B cell (primary cell): ENCODE results near the gene CTIF. TPM values are rescaled to one million over a fixed set of nuclear protein-coding genes. Genes with fewer than 3 reads are reported as not detected.

Experiments used
- ATAC-seq: fragments of 200-7000 bp; cut with Tn5 transposase; one replicate; pipeline ENCODE4 v1.10.0; 2021; ENCODE audit warnings: low read depth, mild to moderate bottlenecking, moderate number of reproducible peaks, moderate library complexity
- CTCF ChIA-PET: fragments of 350-600 bp; sonication (Branson Sonifier 250); formaldehyde crosslinking; loops from one replicate; lab custom pipeline; 2021; ENCODE audit warnings: antibody characterized with exemption, inconsistent platforms; lab: Charles Lee
- POLR2A ChIA-PET: fragments of 350-600 bp; sonication (Branson Sonifier 250); formaldehyde crosslinking; loops from one replicate; lab custom pipeline; 2021; ENCODE audit warnings: antibody characterized with exemption; lab: Charles Lee
- DNase-seq: peaks from one replicate; pipeline ENCODE4 v3.0.0; 2013
- H2AFZ ChIP-seq: 2 replicates; pipeline ENCODE4 v1.6.1; 2012; ENCODE audit warnings: mild to moderate bottlenecking, low read depth, low read length; ENCODE audit not compliant: insufficient read depth, poor library complexity, severe bottlenecking
- H3K27ac ChIP-seq, 2 donors: 1 replicate in 1 of 2; 2 replicates in 1 of 2; pipeline ENCODE4 v1.5.1; 2012 to 2013; ENCODE audit warnings: low read length in 2 of 2, mild to moderate bottlenecking in 2 of 2, moderate library complexity in 1 of 2
- H3K27me3 ChIP-seq, 4 experiments: fragments of 200-600 bp in 1 of 4; sonication (generic) in 1 of 4; replicated peaks in 1 of 4; 1 replicate in 2 of 4; 2 replicates in 2 of 4; pipeline versions ENCODE4 v1.6.1 to v1.7.0; 2013 to 2016; ENCODE audit warnings: low read length in 3 of 4, mild to moderate bottlenecking in 2 of 4, mixed read lengths in 1 of 4, moderate library complexity in 1 of 4; ENCODE audit not compliant: insufficient read depth in 4 of 4, control insufficient read depth in 3 of 4; ENCODE audit errors: control extremely low read depth in 1 of 4
- H3K36me3 ChIP-seq, 2 experiments: replicated peaks in 1 of 2; 1 replicate in 1 of 2; 2 replicates in 1 of 2; pipeline versions ENCODE4 v1.6.1 to v1.7.1; 2013; ENCODE audit warnings: low read length in 1 of 2; ENCODE audit not compliant: insufficient read depth in 2 of 2, control insufficient read depth in 1 of 2; ENCODE audit errors: control extremely low read depth in 1 of 2, extremely low read depth in 1 of 2
- H3K4me1 ChIP-seq, 2 donors: fragments of 200-600 bp in 1 of 2; sonication (generic) in 1 of 2; 1 replicate in 1 of 2; 2 replicates in 1 of 2; pipeline versions ENCODE4 v1.5.1 to v1.6.1; 2013 to 2017; ENCODE audit warnings: low read length in 2 of 2; ENCODE audit not compliant: control insufficient read depth in 2 of 2, insufficient read depth in 2 of 2
- H3K4me2 ChIP-seq: replicated peaks from 2 replicates; pipeline ENCODE3; 2012; ENCODE audit warnings: mild to moderate bottlenecking, low read depth, low read length; ENCODE audit not compliant: poor library complexity, severe bottlenecking
- H3K4me3 ChIP-seq, 5 experiments: fragments of 200-600 bp in 1 of 5; sonication (generic) in 1 of 5; 1 replicate in 3 of 5; 2 replicates in 2 of 5; pipeline versions ENCODE4 v1.5.1 to v1.7.0; 2011 to 2016; ENCODE audit warnings: low read length in 4 of 5, mild to moderate bottlenecking in 4 of 5, low read depth in 2 of 5, control low read depth in 1 of 5, moderate library complexity in 1 of 5; ENCODE audit not compliant: insufficient read depth in 1 of 5; ENCODE audit errors: control extremely low read depth in 1 of 5, extremely low read depth in 1 of 5
- H3K79me2 ChIP-seq: fragments of 200-600 bp; sonication (generic); one replicate; pipeline ENCODE4 v1.6.0; 2016; ENCODE audit warnings: low read length; ENCODE audit not compliant: control insufficient read depth, insufficient read depth
- H3K9ac ChIP-seq: fragments of 200-600 bp; sonication (generic); 2 replicates; pipeline ENCODE4 v1.6.1; 2017; ENCODE audit warnings: mild to moderate bottlenecking, low read length, moderate library complexity
- H3K9me3 ChIP-seq, 3 donors: one replicate each; pipeline versions ENCODE4 v1.6.1 to v1.7.1; 2013; ENCODE audit warnings: low read length in 2 of 3; ENCODE audit not compliant: control insufficient read depth in 2 of 3, insufficient read depth in 1 of 3; ENCODE audit errors: control extremely low read depth in 1 of 3
- H4K20me1 ChIP-seq: 2 replicates; pipeline ENCODE4 v1.6.0; 2012; ENCODE audit warnings: mild to moderate bottlenecking, low read length; ENCODE audit not compliant: insufficient read depth, control insufficient read depth, poor library complexity, severe bottlenecking
- H3K27ac Mint-ChIP-seq: one replicate; pipeline ENCODE4 v1.8.0; 2021; ENCODE audit warnings: mixed read lengths
- H3K27me3 Mint-ChIP-seq: one replicate; pipeline ENCODE4 v1.8.0; 2021; ENCODE audit warnings: mixed read lengths
- H3K4me1 Mint-ChIP-seq: one replicate; pipeline ENCODE4 v1.8.0; 2021; ENCODE audit warnings: mixed read lengths
- H3K4me3 Mint-ChIP-seq: one replicate; pipeline ENCODE4 v1.8.0; 2021; ENCODE audit warnings: mixed read lengths
- H3K9me3 Mint-ChIP-seq: one replicate; pipeline ENCODE4 v1.8.0; 2022; ENCODE audit warnings: mixed read lengths; ENCODE audit not compliant: insufficient read depth
- EZH2 ChIP-seq: IDR thresholded peaks from 2 replicates; pipeline ENCODE4 v1.6.1; 2012; ENCODE audit warnings: borderline replicate concordance, low read depth, mild to moderate bottlenecking, moderate library complexity, low read length; ENCODE audit not compliant: insufficient read depth, poor library complexity, severe bottlenecking
- WGBS: methylation state at CpG from one replicate; pipeline ENCODE4 v1.1.5; 2013; ENCODE audit warnings: missing lambda C conversion rate; ENCODE audit not compliant: insufficient coverage; 5-methylcytosine and 5-hydroxymethylcytosine counted together
- intact Hi-C: fragments of 100-400 bp; cut with micrococcal nuclease; formaldehyde crosslinking; loops from one replicate; pipeline ENCODE4 v1.10.0; 2022
- polyA plus RNA-seq: library from polyadenylated mRNA; depleted of rRNA; stranded (reverse); fragments of >200 nt; gene quantifications from 2 replicates; pipeline ENCODE4 v1.2.3, GENCODE V29; 2012
- total RNA-seq, 2 donors: library from RNA; stranded (reverse); fragments of 120-200 nt in 1 of 2; gene quantifications; 1 replicate in 1 of 2; 2 replicates in 1 of 2; pipeline versions ENCODE4 v1.2.3 to v1.2.4, GENCODE V29; 2013 to 2022
- TF ChIP-seq, protein P1 (sequence below): fragments of 200-600 bp; IDR thresholded peaks from one replicate; pipeline ENCODE4 v1.8.0; 2022; ENCODE audit warnings: antibody characterized with exemption, mild to moderate bottlenecking

Gene CTIF
- total and polyA plus RNA-seq, 2 donors (not counting 1 experiment from before 2014, with no cell fraction given): 3.6 to 16.2 TPM

DNA sequence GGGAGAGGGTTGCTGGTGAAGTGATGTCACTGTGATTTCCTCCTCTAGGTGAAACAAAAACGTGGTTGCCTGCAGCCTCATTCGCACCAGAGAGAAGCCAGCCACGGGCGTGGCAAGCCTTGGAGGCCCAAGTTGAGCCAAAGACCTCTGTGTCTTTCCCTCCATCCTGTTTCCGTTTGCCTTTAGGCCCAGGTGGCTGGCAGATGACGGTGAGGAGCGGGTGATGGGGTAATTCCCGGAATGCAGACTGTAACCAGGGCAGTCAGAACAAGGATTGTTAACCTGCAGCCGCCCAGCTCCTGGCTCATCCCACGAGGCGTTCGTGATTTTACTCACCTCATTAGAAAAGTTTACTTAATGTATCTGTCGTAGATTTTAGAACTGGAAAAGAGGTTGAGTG is 14.4 kb downstream of the CTIF start:
- H3K4me1 ChIP-seq: no peaks in the 10 kb centered on the region
- no peaks in the 10 kb centered on the region for H3K79me2 ChIP-seq
- no peaks in the 10 kb centered on the region for H3K9me3 ChIP-seq
- H3K4me2 ChIP-seq: no peak overlapping the region
- Mint-ChIP-seq H3K27me3 (no peaks in the 10 kb centered on the region), H3K4me3 (no peak overlapping the region), H3K9me3 (no peaks in the 10 kb centered on the region), H3K27ac (no peak overlapping the region), H3K4me1 (peaks cover 11% of the 10 kb centered on the region)
- no peak for TF ChIP-seq EZH2
- TF ChIP-seq, protein P1, sequence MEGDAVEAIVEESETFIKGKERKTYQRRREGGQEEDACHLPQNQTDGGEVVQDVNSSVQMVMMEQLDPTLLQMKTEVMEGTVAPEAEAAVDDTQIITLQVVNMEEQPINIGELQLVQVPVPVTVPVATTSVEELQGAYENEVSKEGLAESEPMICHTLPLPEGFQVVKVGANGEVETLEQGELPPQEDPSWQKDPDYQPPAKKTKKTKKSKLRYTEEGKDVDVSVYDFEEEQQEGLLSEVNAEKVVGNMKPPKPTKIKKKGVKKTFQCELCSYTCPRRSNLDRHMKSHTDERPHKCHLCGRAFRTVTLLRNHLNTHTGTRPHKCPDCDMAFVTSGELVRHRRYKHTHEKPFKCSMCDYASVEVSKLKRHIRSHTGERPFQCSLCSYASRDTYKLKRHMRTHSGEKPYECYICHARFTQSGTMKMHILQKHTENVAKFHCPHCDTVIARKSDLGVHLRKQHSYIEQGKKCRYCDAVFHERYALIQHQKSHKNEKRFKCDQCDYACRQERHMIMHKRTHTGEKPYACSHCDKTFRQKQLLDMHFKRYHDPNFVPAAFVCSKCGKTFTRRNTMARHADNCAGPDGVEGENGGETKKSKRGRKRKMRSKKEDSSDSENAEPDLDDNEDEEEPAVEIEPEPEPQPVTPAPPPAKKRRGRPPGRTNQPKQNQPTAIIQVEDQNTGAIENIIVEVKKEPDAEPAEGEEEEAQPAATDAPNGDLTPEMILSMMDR: no peak
- ChIA-PET CTCF (no interaction called here), POLR2A (interaction anchor here (0.6 kb wide), 1 partner anchor 475 kb away, joined by 4 read pairs; no protein-coding TSS in a partner anchor)
- H4K20me1 ChIP-seq: no peaks in the 10 kb centered on the region
- ATAC-seq: no peak
- DNase-seq: no peak
- H3K36me3 ChIP-seq: no peaks in the 10 kb centered on the region
- H3K27ac ChIP-seq: no peak overlapping the region
- no peak overlapping the region for H3K9ac ChIP-seq
- no peaks in the 10 kb centered on the region for H3K27me3 ChIP-seq
- intact Hi-C loops: no loop called here
- 100% methylated on average over 3 of the region's 13 CpGs for WGBS
- H2AFZ ChIP-seq: no peak overlapping the region
- H3K4me3 ChIP-seq: no peak overlapping the region

- no peaks in the 10 kb centered on the region for H4K20me1 ChIP-seq
- Mint-ChIP-seq H3K27me3 (no peaks in the 10 kb centered on the region), H3K4me1 (no peaks in the 10 kb centered on the region), H3K27ac (no peak overlapping the region), H3K4me3 (no peak overlapping the region), H3K9me3 (peaks cover 6% of the 10 kb centered on the region)
- no peak overlapping the region for H3K4me2 ChIP-seq
- intact Hi-C loops: no loop called here
- POLR2A ChIA-PET: no interaction called here
- H3K27ac ChIP-seq: no peak overlapping the region
- no peaks in the 10 kb centered on the region for H3K27me3 ChIP-seq
- H3K9me3 ChIP-seq: peaks cover 0 to 5% (median 4%) of the 10 kb centered on the region in 3 donors
- no peak overlapping the region for H3K9ac ChIP-seq
- no peaks in the 10 kb centered on the region for H3K79me2 ChIP-seq
- CTCF ChIA-PET: no interaction called here
- no peak for TF ChIP-seq EZH2
- TF ChIP-seq, protein P1: no peak
- H3K36me3 ChIP-seq: no peaks in the 10 kb centered on the region
- DNase-seq: no peak
- ATAC-seq: no peak
- H3K4me1 ChIP-seq: no peaks in the 10 kb centered on the region
- H2AFZ ChIP-seq: no peak overlapping the region
- WGBS: 84% methylated on average over 4 of the region's 7 CpGs
- no peak overlapping the region for H3K4me3 ChIP-seq
Measured at GRCh38 chr18:48554610-48555400, 16.0 kb downstream of the CTIF start.
